ENCODE measurements around the gene FGD5.
"Not testable (repeated sequence)": the region's sequence is repeated elsewhere in the genome, so short reads cannot be mapped to it uniquely, and the experiment has no call there.

Gene FGD5

DNA sequence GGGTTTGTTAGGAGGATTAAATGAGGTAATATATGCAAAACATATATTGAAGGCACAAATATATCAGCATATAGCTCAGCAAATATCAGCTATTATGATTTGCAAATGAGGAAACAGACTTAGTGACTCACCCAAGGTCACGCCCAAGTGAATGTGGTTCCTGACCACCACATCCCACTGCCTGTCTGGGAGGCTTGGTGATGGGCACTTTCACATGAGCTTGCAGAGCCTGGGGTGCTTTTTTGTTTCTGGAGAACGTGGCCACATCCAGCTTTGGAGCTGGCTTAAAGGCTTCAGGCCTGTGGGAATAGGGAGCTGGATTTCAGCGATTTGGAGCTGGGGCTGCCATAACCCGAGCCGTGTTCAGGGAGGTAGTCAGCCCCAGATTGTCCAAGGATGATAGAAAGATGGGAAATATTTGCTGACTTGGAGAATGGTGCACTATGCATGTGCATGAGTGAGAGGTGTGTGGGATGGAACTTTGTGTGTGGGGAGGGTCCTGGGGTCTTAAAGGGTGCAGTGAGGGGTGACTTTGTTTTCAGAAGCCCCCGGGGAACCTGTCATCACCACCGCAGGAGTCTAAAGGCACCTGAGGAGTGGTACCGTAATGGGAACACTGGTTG, 12.0 kb upstream of the FGD5 start:
- no peak for DNase-seq

DNA sequence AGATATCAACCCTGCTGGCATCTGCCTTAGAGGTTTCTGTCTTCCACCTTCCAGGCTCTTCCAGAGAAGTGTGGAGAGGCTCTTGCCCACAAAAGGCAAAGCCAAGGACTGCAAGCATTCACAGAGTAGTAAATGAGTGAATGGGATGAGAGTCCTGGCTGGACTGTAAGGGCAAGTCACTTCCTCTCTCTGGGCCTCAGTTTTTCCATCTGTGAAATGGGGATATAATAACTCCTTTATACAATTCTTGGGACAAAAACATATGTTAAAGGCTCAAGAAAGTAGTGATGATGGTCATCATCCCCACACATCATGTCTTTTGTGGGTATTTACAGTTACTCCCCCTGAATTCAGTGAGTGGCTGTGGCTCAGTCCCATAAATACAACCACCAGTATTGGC, 10.7 kb upstream of the FGD5 start:
- DNase-seq: no peak

DNA sequence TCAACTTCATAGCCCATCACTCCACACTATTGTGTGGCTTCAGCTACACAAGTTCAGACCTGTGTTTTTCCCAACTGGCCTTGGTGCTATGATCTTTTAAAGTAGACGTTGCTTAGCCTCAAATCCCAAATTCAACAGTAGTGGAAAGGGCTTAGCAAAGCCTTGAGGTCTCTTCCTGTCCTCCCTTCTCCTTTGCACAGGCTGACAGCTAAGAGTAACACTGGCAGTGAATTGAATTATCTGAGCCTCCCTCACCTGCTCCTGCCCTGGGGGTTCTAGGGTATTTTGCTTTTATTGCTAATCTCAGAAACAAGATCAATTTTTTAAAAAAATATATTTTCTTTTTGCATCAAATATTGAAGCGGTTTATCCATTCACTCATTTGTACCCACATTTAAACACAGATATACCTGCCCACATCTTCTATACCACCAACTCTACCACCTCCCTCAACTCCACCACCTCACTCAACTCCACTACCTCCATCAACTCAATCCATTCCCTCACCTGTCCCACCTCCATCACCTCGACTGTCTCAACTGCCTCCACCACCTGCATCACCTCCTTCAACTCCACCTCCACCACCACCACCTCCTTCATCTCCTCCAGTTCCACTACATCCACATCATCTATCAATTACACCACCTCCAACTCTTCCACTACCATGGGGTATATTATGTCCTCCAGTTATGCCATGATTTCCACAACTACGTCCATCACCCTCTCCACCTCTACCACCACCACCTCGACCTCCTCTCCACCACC, 10.1 kb upstream of the FGD5 start:
- DNase-seq: no peak

DNA sequence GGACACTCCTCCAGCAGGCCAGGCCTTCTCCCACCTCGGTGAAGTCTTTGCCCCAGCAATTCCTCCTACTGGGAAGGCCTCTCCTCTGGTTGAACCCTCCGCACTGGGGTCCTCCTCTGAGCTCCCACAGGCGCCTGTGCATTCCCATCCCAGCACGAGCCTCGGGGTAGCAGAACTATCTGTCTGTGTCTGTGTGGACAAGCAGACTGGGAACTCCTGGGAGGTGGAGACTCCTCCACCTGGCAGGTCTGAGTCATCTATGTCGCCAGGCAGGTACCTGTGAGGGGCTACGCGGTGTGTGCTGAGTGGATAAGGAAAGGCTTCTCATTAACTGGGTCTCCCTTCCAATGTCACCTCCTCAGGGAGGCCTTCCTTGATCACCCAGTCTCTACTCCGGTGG, 9.2 kb upstream of the FGD5 start:
- not testable (repeated sequence) for DNase-seq

DNA sequence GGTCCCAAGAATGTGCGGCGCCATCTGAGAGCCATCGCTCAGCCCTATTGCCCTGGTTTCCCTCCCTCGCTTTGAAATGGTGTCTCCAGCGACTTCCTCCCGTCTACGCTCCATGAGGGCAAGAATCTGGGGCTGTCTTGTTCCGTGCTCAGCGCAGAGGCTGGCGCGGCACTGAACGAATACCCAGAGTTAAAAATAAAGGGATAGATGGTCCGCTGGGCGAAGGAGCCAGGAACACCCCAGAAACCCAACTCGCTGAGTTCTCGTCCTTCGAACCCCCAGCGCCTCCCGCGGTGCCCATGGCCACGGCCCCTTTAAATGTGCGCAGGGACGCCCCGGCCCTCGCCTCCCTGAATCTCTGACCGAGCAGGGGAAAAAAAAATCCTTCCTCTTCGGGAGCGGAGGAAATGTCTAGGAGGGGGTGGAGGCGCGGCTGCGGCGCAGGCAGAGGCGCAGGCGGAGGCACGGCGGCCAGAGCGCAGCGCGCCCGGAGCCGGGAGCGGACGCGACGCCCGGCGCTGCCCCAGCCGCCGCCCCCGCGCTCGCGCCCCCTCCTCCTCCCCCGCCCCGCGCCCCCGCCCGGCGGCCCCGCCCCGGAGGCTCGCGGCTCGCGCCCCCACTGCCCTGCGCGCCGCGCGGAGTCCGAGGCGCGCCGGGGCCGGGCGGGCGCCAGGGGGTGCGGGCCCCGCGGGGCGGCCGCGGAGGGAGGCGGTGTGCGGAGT, 8.5 kb upstream of the FGD5 start:
- no peak for DNase-seq

DNA sequence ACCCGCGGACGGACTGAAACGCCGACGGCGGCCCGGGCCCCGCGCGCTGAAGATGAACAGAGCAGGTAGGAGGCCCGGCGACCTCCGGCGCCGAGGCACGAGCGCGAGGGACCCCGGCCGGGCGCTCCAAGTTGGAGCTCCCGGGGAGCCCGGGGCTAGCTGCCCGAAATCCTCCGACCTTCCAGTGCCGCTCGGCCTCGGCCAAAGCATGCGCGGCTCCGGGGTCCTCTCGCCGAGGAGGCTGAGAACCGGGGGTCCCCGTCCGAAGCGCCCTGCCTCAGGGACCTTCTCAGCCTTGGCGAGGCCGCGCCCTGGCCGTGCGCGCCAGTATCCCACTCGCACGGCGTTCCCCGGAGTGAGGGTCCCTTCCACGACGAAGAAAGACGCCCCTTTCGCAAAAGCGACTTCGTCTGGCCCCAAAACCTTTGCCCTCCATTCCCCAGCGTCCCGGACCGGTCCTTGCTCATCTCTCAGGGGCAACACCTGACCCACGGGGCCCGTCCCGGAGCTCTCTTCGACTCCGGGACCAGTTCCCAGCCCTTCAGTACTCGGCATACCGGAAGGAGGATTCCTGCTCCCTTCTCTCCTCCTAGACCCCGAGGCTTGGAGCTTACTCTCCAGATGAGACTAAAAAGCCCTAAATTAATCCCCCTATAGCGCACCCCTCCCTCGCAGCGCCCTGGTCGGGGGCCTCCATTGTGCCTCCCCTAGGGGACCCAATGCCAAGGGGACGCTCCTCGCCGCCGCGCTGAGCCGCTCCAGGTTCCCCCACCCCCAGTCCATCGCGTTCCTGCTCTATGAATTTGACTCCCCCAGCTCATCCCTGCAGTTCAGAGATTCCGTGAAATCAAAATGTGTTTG, 7.7 kb upstream of the FGD5 start:
- no peak for DNase-seq

DNA sequence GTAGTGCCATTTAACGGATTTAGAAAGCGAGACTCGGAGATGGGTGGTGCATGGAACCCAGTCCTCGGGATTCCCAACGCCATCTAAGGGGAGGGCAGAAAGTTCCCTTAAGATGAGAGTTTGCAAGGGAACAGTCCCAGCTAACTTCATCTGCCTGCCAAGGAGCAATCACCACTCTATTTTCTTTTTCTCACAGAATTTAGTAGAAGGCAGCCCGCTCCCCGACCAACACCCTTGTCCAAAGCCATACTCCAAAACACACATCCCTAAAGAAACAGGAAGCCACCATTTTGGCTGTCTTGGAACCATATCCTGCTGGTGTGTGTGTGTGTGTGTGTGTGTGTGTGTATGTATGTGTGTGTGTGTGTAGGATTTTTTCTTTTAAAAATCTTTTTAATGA, 7.1 kb upstream of the FGD5 start:
- no peak for DNase-seq

DNA sequence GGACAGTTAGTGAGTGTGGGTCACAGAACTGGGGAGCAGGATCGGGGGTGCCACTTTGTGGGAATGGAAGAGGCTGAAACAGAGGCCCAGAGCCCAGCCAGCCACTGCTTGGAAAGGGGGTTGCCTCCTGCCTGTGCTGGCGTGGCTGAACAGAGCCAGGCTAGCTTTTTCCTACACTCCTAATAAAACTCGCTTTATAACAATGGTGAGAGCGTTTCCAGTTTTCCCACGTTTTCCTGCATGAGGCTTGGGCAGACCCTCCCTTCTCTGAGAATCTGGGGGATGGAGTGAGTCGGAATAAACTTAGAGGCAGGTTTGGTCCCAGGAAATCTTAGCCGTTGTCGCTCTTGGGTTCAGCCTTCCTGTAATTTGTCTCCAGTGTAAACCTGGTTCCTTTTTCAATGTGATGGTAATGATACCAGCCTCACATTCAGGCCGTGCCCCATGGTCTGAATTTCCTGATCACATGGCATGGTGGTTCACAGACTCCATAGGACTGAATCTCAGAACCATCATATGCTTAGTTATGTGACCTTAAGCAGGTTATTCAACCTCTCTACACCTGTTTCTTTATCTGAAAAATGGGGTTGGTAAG, 6.5 kb upstream of the FGD5 start:
- no peak for DNase-seq

DNA sequence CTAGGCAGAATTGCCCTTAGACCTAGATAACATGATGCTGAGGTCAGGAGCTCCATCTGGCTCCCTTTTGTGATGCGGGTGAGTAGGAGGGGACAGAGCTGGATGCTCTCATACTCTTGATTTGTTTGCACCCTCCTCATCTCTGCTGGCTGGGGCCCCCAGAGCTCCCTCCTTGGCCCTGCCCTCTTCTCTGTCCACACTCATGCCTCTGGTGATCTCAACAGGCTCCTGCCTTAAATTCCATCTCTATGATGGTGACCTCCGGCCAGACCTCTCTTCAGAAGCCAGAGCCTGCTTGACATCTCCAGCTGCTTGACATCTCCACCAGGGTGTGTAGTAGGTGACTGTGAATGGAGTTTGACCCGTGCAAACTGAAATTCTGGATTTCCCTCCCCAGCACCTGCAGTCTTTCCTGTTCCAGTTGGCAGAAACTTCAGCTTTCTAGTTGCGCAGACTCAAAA, 4.3 kb upstream of the FGD5 start:
- no peak for DNase-seq

DNA sequence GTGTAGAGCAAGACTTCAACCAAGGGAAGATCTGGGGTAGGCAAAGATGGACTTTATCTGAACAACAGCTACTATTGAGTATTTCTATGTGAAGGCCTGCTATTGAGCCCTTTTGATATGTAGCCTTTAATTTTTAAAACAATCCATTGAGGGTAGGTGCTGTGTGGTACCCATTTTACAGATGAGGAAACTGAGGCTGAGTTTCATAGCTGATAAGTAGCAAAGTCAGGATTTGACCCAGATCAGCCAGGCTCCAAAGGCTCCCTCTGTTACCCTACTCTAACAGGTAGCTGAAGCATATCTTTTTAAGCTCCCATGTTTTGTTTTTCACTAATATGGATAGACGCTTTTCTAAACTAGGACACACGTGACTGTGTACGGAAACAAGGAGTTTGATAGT, 2.4 kb upstream of the FGD5 start:
- DNase-seq: no peak

DNA sequence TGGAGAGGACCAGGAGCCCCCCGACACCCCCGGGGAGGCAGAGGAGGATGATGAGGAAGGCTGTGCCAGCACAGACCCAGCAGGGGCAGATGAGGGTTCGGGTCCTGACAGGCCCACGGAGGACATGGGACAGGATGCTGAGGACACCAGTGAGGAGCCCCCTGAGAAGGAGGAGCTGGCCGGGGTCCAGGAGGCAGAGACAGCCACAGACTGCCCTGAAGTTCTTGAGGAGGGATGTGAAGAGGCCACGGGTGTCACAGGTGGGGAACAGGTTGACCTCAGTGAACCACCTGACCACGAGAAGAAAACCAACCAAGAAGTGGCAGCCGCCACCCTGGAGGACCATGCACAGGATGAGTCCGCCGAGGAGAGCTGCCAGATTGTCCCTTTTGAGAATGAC, 909 bp downstream of the FGD5 start:
- no peak for DNase-seq

DNA sequence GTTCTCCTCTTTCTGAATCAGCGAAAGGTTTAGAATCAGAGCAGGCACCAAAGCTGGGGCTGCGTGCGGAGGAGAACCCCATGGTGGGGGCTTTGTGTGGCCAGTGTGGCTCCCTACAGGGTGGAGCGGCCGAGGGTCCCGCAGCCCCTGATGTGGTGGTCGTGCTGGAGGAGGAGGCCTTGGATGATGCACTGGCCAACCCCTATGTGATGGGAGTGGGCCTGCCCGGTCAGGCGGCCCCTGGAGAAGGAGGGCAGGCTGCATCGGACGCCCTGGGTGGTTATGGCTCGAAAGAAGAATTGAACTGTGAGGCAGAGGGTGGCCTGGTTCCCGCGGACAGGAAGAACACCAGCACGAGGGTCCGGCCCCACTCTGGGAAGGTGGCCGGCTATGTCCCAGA, 1.4 kb downstream of the FGD5 start:
- no peak for DNase-seq

DNA sequence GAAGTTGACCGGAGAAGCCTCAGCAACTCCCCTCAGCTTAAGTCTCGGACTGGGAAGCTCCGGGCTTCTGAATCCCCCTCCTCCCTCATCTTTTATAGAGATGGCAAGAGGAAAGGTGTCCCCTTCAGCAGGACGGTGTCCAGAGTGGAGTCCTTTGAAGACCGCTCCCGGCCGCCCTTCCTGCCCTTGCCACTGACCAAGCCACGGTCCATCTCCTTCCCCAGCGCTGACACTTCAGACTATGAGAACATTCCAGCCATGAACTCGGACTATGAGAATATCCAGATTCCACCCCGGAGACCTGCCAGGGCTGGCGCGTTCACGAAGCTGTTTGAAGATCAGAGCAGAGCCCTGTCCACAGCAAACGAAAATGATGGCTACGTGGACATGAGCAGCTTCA, 2.4 kb downstream of the FGD5 start:
- no peak for DNase-seq

DNA sequence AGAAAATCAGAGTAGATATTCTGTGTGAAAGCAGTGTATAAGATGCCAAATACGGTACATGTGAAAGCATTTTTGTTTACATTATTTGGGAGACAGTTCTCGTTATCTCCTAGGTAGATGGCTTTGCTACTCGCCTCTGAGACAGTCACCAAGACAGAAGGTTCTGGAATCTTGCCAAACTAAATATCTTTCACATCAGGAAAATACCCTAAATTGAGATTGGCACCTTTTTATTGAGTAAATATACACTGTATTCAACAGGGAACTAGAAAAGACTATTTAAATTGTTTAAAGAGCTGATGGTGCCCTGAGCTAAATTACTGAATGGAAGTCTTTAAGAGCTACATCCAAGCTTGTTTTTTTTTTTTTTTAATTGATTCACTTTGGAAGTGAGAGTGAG, 3.4 kb downstream of the FGD5 start:
- no peak for DNase-seq

DNA sequence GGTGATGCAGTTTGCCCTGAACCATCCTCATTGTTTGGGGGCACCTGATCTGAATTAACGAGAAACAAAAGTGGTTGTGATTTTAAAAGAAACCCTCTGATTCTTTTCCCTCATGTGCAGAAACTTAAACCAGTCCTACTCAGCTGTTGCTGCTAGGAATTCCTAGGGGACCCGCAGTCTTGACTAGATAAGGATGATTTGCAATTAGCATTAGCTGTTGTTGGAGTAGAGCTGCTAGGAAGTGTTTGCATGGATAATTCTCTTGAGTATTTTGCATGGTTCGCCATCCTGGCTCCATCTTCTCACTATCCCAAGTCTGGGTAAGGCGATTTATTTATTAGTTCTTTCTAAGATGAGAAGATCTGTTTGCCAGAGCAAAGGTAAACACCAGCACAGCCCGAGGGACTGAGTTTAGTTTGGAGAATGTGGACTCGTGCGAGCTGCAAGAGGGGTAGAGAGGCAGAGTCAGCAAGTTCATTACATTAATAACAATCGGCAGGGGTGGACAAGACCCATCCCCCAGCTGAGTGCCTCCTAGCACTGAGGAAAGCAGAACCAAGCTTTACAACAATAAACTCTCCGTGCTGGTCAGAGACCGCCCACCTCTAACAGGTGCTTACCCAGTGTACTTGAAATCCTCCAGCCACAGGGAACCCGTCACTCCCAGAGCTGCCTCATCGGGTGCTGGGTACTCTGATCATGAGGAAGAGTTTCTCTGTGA, 4.1 kb downstream of the FGD5 start:
- no peak for DNase-seq

DNA sequence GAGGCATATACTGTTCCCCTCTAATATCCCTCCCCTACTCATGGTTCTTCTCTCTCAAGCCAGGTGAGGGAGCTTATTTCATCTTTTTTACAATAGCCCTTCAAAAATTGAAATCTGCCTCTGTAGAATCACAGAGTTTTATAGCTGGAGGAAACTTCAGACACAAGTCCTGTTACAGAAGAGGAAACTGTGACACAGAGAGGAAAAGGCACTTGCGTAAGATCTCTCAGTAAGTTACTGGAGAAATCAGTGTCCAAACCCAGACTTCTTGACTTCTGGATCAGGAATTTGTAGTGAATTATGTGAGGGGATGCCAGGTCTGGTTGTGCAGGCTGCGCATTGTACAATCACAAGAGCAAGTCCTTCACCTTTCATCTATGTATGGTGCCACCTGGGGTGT, 4.6 kb downstream of the FGD5 start:
- no peak for DNase-seq

DNA sequence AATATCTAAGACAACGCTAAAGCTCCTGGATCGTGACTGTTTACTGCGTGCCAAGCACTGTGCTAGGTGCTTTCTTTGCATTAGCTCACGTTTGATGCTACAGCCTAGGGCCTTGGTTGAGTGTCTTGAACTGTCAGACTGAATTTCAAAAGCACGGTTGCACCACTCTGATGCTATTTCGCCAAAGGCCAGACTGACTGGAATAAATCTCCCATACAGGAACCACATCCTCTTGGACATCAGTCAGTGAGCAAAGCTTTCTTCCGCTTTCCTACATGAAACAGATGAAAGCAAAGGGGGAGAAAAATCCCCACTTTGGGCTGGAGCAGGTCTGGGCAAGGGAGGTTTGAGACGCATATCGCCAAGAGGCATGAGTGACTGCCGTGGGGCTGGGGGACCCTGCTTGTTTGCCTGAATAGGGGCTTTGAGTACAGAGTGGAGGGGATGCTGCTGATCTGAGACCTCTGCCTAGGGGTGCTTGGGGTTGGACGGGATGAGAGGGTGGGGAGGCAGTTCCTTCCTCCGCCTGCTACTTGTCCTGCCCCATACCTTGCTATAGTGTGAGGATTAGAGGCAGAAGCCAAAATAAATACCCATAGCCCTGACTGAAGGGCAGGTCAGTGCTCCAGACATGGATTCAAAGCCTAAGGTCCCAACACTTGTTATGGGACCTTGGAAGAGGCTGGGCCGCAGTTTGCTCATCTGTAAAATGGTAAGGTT, 5.3 kb downstream of the FGD5 start:
- DNase-seq: no peak

DNA sequence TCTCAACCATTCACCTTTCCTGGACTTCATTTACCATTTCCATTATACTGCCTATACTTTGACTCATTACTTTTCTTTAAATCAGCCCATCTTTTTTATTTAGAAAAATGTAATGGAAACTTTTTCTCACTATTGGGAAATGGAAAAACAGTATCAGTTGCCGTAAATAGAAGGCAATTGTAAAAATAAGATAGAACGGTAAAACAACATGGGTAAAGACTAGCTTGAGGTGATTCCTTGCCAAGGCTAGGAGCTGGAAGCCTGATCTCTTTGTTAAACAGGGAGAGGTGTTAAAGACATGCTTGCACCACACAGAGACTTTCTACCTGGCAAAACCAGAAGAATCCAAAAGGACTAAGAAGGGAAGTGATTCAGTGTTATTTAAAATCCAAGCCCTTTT, 5.9 kb downstream of the FGD5 start:
- no peak for DNase-seq

DNA sequence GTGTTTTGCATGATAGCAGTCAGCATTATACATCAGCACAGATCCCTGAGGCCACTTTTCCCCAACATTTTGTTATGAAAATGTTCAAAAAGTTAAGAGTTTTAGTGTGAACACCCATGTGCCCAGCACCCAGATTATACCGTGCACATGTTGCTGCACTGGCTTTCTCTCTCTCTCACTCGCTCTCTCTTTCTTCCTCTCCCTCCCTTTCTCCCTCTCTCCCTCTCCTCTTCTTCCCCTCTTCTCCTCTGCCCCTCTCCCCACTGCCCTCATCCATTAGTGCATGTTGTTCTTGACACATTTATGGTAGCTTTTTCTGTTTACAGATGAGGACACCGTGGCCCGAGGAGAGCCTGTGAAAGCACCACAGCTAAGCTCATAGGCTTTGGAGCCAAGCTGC, 7.3 kb downstream of the FGD5 start:
- no peak for DNase-seq

DNA sequence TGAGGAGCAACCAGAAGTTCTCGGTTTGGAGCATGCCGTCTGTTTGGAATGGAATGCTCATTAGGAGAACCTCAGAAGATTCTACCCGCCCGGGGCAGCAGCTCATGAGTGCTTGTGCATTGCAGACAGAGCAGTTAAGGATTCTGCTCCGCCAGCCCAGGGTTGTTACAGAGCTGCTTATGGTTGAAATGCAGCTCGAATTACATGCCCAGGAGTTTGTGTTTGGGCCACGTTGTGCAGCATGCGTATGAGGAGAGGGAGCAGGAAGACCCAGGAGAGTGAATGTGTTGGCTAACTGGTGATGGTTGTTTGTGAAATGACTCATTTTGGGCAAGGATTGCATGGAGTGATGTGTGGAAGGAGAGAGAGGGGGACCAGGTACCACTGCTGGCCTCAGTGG, 9.0 kb downstream of the FGD5 start:
- no peak for DNase-seq

DNA sequence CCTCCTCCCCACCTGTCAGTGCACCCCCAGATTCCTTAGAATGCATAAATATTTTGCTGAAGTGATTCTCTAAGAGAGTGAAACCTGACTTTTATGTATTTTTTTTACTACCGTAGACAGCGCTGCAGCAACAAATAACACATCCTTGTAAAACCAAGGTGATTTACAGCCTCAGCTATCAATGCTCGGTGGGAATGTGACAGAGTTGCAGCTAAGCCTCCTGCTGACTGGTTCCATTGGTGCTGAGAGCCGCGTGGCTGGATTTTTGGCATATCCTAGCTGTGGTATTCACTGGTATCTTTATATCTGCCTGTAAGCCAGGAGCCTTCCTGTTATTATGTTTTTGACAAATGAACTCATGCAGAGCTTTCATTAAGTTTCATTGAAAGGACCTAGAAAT, 11.0 kb downstream of the FGD5 start:
- DNase-seq: no peak

All from T-helper 9 cell (primary cell).